ENCODE measurements around the gene PPP6R1.

PPP6R1 gene

DNA sequence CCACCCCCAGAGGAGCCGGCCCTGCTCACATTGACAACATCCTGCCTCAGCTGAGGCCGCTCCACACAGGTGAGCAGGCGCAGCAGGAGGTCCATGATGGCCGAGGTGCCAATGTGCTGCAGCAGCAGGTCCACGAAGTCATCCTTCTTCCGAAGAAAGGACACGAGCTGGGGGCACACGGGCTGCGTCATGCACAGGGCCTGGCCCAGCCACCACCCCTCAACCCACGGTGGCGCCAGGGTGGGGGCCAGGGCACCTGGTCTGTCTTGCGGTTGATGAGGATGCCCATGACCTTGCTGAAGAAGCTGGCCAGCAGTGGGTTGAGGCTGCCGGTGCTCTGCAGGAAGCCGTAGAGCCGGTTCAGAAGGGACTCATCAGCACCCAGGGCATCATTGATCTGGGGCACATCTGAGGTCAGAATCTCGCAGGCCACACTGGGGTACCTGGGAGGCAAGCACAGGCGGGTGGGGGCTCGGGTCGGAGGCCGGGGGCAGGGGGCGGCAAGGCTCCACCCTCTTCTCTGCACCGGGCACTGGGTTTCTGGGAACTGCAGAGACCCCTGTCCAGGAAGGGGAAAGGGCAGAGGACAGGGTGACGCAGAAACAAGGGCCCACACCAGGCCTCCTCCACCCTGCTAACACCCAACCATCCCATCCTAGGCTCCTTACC, 13.4 kb downstream of the PPP6R1 start:
- no peak for DNase-seq

DNA sequence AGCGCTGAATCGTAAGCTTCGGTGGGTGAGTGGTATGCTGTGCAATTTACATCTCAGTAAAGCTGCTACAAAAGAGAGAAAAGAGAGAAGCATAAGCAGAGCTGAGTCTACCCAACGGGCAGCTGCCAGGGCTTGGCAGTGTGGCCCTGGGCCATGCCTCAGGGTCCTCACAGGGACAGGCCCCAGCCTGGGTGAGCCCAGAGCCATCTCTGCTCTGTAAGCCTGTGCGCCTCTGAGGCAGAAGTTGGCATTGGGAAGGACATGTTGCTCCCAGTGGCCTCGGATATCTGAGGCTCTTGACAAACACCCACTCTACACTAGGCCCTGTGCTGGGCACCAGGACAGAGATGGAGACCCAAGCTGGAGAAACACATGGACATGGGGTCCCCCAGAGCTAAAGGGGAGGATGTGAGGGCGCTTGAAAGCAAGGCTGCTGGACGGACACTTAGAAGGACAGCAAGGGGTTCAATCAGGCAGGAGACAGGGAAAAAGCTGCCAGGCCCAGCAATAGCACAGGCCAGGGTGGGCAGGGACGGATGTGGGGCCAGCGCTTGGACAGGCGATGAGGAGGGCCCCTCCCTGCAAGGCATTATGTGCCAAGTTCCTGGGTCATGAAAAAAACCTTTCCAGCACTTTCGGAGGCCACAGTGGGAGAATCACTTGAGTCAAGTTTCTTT, 14.7 kb downstream of the PPP6R1 start:
- no peak for DNase-seq

DNA sequence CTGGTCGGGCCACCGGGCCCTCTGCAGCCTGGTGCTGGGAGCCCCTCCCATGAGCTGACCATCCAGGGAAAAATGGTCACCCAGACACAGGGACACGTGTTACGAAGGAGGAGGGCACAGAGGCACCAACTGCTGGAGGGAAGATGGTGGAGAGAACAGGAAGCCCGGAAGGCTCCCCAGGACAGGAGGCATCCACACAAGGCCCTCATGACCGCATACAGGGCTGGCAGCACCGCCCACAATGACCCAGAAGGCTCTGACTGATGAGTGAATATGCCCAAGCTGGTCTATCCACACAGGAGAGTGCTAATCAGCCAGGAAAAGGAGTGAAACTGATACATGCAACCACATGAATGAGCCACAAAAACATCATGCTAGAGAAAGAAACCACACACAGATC, 16.3 kb downstream of the PPP6R1 start:
- DNase-seq, result no peak

DNA sequence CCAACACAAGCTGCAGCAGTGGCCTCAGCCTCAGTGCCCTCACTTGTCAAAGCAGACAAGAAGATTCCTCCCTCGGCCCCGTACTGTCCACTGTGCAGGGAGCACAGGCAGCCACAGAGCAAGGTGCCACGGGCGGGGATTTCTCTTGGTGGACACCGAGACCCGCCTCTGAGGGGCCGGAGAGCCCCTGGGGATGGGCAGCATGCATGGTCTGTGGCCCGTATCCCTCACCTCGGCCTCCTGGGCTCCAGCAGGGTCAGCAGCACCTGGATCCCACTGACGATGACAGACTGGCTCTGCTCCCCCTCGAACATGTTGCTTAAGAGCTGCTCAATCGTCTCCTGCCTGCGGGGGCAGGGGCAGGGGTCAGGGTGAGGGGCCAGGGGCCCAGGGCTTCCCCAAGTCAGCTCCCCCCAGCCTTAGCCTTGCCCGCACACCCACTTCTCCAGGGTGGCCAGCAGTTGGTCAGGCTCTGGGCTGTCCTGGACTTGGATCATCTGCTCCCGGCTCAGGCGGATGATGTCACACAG, 16.8 kb downstream of the PPP6R1 start:
- no peak for DNase-seq

DNA sequence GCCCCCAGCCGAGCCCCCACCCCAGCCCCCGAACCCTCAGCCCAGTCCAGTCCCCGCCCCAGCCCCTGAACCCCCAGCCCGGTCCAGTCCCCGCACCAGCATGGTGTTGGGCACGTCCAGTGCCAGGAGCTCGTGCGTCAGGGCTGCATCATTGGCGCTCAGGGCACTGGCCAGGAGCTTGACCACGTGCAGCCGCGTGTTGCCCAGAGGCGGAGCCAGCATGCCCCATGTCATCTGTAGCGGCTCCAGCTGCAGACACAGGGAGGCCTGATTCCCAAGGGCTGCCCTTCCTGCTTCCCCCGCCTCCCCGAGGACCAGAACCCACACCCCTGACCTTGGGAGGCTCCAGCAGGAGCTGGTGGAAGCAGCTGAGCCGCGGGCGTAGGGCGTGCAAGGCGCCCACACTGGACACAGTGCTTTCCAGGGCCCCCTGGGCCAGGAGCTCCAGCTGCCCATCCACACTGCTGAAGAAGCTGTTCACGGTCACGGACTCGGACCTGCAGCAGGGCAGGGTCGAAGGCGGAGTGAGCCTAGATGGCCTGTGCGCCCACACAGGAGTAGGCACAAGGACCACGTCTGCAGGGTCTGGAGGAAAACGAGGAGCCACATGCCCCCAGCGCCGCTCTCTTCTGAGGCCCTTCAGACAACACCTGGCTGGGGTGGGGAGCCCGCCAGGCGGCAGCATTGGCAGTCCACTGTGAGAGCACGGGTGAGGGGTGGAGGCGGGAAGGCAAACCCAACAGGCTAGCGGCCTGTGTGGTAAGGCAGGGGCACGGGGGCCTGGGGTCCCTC, 17.5 kb downstream of the PPP6R1 start:
- DNase-seq, result no peak

DNA sequence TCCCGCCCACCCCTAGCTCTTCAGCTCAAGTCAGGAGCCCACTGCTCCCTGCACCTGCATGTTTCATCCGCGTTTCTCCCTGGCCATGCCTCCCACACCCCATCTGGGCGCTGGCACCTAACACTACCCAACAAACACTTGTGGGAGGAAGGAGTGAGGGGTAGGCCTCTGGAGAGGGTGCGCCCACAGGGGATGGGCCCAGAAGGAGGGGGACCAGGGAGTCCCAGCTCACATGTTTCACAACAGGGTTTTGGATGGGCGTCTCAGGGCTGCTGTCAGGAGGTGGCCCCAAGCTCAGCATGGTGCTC, 18.1 kb downstream of the PPP6R1 start:
- DNase-seq, result no peak

DNA sequence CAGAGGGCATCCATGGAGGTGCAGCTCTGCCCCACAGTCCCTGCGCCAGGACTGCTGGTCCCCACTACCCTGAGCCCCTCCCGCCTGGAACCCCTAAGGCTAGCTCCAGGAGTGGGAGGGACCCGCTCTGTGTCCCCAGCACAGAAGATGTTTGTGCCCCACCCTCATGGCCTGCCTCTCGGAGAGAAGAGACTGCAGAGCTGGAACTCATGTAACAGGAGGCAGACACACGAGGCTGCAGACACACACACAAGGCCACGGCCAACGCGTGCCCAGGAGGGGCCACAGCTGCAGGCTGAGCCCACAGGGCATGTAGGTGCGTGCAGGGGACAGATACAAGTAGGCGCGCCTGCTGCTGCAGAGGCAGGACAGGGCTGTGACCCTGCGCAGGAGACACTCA, 19.8 kb downstream of the PPP6R1 start:
- DNase-seq, result no peak

DNA sequence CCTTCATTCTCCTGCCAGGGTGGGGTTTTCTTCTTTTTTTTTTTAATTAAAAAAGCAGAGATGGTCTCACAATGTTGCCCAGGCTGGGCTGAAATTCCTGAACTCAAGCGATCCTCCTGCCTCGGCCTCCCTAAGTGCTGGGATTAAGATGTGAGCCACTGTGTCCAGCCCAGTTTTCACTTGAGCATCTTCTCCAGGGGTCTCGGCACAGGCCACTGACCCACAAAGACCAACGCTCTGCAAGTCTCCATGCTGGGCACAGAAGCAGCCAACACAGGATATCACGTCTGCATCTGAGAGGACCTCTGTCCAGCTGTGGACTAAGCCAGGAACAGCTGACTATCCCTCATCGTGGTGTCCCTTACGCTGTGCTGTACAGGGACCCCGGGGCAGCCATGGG, 20.8 kb downstream of the PPP6R1 start:
- DNase-seq, result no peak

DNA sequence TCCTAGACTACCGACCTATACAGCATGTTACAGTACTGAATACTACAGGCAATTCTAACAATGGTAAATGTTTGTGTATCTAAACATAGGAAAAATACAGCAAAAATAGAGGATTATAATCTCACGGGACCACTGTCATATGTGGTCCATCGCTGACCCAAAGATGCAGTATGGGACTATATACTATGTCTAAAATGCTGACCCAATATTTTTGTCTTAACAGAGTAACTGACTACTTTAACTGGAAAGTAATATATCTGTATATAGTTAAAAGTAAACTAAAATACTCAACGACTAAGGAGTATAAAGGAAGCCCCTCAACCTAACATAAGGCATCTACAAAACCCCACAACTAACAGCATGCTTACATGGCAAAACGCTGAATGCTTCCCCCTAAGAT, 25.8 kb downstream of the PPP6R1 start:
- no peak for DNase-seq

DNA sequence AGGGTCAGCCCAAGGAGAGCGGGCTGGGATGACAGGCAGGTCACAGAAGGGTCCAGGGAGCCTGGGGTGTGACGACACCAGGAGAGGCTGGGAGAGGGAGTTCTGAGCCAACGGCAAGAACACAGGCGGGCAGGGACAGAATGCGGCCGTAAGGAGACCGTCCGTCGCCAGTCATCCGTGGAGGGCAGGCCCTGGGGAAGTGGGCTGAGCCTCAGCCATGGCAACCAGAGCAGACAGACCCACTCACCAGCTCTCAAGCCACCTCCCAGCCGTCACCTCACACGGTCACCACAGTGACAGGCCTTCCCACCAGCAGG, 26.6 kb downstream of the PPP6R1 start:
- no peak for DNase-seq

DNA sequence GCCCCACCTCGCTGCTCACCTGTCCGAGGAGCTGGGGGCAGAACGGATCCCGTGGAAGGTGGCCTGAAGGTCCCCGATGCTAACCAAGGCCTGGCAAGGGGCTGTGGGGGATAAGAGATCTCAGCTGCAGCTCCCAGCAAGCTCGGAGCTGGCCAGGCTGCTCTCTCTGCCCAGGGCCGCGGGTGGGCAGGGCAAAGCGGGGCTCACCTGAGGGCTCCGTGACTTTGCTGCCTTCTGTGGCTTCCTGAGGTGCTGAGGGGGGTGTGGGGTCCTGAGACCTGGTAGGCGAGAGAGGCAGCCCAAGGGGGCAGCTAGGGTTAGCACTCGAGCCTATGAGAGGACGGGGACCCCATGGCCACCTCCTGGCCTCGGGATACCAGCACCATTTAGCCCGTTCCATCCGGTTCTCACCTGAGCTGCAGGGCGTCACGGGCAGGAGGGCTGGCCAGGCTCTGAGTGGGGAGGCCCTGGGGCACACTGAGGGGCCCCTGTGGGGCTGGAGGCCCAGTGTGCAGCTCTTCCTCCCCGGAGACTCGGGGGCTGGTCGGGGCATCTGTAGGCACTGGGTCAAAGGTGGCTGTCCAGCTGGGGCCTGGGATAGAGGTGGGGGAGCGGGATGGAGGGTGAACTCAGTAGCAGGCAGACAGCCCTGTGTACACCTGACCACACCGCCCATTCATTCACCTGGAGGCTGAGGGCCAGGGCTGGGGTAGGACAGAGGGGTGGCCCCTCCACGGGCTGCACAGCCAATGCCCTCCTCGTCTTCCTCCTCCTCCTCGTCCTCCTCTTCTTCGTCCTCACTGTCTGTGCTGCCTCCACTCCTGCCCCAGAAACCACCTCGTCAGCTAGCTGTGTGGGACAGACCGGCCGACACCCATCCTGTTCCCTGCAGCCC, 27.2 kb downstream of the PPP6R1 start:
- no peak for DNase-seq

DNA sequence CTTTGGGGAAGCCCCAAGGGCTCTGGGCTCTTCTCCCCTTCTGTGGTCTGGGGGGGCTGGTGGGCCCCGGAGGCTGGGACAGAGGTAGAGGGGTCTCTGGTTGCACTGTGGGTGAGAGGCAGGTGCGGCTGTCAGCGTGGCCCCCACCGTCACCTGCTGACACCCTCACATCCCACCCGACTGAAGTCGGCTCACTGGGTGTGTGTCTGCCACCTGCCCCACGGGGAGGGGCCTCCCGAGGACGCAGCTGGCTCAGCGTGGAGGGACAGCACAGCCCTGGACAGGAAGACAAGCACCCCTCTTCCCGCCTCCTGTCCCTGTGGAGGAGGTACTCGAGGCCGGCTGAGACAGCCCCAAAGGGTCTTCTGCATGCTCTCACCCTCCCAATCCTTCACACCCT, 28.0 kb downstream of the PPP6R1 start:
- DNase-seq, result no peak

DNA sequence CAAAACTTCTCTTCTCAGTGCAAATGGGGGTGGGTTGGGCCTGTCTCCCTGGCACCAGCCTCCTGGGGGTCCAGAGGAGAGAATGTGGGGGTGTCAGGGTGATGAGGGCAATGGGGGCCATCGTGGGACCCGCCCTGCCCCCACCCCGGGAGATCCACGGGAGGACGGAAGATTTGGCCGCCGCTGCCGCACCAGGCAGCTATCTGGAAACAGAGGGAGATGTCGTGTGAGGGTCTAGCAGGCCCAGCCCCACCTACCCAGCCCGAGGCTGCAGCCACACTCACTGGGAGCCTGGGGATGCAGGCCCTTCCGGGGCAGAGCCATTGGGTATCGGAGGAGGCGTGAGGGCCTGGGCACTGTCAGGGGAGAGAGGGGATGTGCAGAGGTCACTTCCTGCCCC, 28.5 kb downstream of the PPP6R1 start:
- no peak for DNase-seq

DNA sequence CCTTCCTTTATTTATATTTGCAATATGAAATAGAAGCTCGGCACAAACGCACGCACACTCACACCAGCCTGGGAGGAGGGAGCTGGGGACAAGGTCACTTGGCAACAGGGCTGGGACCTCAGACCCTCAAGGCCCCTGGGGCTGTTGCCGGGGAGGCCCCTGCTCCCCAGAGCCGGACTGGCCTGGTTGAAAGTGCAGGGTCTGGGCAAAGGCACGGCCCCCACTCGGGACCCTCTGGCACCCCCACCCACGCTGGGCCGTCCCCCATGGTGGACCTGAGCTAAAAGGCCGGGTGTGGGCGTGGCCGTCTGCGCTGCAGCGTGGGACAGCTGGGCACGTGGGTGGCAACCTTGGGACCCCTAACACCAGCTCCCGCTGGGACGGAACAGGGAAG, 29.0 kb downstream of the PPP6R1 start:
- no peak for DNase-seq

DNA sequence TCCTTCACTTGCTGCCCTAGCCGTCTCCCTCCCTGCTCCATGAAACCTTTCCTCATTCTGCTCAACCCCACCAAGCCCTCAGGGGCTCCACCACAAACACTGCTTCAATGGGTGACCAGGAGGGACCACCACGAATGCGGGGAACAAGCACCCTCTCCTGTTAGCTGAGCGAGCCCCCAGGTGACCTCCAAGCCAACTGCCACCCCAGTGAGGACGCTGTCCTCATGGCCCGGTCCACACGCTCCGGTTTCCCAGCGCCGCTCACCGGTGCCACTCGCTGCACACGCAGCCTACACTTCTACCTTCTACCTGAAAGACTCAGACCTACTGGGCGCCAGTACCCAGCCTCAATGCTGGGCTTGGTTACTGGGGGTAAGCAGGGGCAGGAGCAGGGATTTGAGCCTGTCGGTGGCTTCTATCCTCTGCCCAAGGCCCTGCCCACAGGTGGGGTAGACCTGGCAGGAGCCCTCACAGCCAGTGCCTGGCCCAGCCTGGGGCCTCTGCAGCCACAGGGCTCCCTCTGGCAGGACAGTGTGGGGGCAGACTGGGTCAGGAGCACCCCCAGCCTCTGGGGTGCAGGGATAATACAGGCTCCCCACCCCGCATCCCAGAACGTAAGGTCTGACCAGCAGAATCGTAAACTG, 29.6 kb downstream of the PPP6R1 start:
- no peak for DNase-seq

DNA sequence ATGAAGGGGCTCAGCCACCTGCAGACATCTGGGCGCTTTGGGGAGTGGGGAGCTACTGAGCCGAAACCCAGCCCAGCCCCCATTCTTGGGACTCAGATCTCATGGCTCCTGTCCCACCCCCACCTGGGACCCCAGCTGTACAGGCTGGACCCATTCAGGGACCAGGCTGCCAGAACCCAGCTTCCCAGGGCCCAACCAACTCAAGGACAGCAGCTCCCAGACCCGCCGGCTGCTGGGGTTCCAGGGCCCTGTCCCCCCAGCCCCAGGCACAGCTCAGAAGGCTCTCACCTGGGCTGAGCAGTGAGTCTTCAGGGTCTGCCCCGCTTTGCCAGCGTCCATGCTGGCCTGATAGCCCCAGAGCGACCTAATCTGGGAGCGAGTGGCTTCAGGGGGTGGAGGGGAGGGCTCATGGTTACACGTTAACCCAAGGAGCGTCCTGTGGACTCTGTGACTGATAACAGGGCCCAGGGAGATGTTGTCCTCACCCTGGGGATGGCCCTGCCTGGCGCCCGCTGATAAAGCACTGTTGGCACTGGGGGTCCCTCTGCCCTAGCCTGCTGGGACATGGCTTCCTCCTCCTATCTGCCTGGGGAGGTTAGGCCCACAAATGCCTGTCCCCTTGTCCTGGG, 30.3 kb downstream of the PPP6R1 start, which contains the start of gene TMEM86B:
Gene TMEM86B (minus strand): TSS at position 361 of the 629 bp plus-strand sequence. CDS start 22 bp downstream, at position 339.
- no peak for DNase-seq

DNA sequence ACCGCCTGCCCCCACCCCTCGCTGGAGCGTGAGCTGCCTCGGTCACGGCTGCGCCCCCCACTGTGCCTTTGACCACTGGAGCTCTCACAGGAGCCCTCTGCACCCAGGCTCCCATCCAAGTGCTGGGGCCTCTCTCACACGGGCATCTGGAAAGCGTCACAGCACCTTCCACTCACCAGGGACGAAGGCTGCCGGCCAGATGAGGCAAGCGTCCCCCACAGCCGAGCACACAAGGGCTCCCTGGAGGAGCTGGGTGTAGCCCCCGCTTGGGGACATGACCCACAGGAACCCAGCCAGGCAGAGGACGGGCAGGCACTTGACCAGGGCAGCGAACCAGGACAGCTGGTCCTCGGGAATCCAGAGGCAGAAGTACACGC, 30.8 kb downstream of the PPP6R1 start:
- DNase-seq, result no peak

DNA sequence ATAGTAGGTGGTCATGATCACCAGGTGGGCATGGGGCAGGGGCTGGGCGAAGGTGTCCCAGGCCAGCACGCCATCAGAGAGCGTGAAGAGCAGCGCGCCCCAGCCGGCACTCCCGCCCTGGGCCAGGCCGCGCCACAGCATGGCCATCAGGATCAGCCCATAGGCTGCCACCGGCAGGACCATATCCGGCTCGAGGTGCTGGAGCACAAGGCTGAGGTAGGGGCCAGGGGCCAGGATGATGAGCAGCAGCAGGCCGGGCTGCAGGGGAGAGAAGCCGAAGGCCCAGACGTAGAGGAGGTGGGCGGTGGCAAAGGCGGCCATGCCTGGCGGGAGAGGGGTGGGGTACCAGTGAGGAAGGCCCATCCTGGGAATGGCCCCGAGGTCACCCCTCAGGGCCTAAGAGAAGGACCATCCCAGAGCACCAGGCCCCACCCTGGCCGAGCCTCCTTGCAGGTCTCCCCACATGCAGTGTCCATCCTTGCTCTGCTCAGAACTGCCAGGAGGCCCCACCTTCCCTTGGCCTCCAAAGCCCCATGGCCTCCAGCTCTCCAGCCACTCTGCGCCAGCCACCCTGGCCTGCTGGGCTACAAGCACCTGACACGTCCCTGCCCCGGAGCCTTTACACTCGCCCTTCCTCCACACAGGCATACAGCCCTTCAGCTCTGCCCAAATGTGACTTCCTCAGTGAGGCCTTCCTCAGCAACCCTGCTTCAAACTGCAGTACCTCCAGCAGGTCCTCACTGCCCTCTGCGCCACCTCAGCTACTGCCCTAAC, 31.4 kb downstream of the PPP6R1 start:
- DNase-seq, result no peak

DNA sequence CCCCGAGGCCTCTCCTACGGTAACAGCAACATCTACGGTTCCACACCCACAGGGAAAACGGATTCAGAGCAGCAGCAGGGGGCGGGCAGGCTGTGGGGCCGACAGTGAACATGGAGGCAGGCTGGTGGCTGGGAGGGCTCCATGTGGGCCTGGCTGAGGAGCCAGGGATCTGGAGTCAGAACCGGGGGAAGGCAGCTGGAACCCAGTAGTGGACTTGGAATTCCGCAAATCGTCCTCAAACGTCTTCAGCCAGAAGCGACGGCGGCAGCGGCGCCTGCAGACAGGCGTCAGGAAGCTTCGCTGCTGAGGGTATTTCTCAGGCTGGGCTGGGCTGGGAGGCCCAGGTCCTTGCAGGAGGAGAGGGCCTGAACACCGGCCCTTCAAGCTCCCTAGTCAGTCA, 32.0 kb downstream of the PPP6R1 start:
- no peak for DNase-seq

DNA sequence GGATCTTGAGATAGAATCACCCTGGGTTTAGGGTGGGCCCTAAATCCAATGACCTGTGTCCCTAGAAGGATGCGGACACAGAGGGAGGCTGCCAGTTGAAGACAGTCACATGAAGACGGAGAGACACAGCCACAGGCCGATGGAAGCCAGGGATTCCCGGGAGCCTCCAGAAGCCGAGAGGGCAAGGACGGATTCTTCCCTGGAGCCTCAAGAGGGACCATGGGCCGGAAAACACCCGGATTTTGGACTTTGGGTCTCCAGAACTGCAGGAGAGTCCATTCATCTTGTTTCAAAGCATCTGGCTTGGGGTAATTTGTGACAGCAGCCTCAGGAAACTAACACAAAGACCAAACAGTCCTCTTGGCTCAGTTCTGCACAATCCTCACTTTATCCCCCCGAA, 32.5 kb downstream of the PPP6R1 start:
- DNase-seq, result no peak
